Measurements from ENCODE around the gene CYTH1.

CYTH1 gene

GRCh38 chr17:78648293-78648692 lies 133.8 kb downstream of the CYTH1 start:
- DNase-seq (ENCODE audit: low read depth): no peak

DNA sequence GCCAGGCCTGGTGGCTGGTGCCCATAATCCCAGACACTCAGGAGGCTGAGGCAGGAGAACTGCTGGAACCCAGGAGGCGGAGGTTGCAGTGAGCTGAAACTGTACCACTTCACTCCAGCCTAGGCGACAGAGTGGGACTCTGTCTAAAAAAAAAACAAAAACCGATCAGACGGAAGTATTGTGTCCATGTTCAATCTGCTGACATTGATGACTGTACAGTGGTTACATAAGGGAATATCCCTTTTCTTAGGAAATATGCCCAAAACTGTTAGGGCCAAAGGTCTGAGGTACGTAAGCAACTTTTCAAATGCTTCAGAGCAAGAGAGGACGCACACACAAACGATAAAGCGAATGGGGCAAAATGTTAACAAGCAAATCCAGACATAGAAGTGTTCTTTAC lies 135.0 kb downstream of the CYTH1 start:
- DNase-seq (ENCODE audit: low read depth): no peak

GRCh38 chr17:78645421-78646295 lies 136.4 kb downstream of the CYTH1 start:
- peak; percentile 22 for DNase-seq (ENCODE audit: low read depth)

GRCh38 chr17:78644931-78645351 lies 137.1 kb downstream of the CYTH1 start:
- no peak for DNase-seq (ENCODE audit: low read depth)

DNA sequence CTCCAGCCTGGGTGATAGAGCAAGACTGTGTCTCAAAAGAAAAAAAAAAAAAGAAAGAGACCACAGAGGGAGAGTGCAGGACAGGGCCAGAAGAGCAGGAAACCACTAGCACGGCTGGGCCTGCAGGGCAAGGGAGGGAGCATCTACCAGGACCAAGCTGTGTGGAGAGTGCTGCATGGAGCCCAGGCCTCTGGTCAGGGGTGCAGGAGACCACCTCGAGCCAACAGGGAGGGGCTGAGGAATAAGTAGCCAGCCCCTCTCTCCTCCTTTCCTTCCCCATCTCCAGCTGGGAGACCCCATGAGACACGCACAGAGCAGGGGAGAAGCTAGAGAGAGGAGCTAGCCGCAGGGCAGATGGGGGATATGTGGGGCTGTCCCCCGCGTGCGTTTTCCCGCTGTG lies 137.8 kb downstream of the CYTH1 start:
- no peak for DNase-seq (ENCODE audit: low read depth)

- DNase-seq (ENCODE audit: low read depth): no peak
Observed at GRCh38 chr17:78643326-78643725, 138.7 kb downstream of the CYTH1 start.

- DNase-seq (ENCODE audit: low read depth): no peak
Observed at GRCh38 chr17:78642707-78643106, 139.4 kb downstream of the CYTH1 start.

- DNase-seq (ENCODE audit: low read depth): no peak
Observed at GRCh38 chr17:78641666-78642065, 140.4 kb downstream of the CYTH1 start.

DNA sequence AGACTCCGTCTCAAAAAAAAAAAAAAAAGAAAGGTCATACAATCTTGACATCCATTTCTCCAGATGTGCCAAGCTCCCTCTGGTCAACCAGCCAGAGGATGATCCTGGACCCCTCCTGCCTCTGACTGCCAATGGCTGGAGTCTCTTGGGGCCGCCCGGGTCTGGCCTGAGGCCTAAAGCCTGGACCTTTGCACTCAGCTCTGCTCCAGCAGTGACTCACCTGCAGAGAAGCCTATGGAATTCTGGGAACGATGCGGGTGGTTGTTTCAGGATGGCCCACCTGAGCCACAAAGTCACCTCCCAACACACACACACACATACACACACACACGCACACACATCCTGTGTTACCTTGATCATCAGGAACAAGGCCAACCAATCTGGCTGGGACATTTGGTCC lies 140.8 kb downstream of the CYTH1 start:
- no peak for DNase-seq (ENCODE audit: low read depth)

DNA sequence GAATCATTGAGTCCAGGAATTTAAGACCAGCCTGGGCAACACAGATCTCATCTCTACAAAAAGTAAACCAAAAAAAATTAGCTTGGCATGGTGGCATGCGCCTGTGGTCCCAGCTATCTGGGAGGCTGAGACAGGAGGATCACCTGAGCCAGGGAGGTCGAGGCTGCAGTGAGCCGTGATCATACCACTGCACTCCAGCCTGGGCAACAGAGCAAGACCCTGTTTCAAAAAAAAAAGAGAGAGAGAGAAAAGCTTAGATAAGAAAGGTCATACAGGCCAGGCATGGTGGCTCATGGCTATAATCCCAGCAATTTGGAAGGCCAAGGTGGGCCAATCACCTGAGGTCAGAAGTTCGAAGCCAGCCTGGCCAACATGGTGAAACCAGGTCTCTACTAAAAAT lies 141.4 kb downstream of the CYTH1 start:
- no peak for DNase-seq (ENCODE audit: low read depth)

DNA sequence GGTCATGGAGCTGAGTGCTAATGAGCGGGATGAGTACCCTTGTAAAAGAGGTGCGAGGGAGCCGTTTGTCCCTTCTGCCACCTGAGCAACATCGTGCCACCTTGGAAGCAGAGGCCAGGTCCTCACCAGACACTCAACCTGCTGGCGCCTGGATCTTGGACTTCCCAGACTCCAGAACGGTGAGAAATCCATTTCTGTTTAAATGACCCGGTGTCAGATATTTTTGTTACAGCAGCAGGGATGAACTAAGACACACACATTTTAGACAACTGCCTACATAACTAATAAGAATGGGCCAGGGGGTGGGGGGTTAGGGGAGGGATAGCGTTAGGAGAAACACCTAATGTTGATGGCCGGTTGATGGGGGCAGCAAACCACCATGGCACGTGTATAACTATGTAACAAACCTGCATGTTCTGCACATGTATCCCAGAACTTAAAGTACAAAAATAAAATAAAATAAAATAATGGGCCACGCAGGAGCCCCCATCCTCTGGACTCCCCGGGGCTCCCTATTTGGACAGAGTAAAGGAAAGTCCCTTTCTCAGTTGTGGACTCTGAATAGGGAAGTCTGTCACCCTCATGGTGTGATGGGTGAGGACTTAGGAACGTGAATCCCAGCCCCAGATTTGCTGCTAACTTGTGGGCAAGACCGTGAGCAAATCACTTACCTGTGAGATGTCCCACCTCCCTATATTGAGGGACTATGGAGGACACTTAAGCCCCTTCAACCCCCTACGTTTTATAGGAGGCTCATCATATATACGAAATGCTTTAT lies 144.2 kb downstream of the CYTH1 start:
- DNase-seq (ENCODE audit: low read depth): no peak

GRCh38 chr17:78637146-78637545 lies 144.9 kb downstream of the CYTH1 start:
- DNase-seq (ENCODE audit: low read depth): no peak

GRCh38 chr17:78634154-78634553 lies 147.9 kb downstream of the CYTH1 start:
- no peak for DNase-seq (ENCODE audit: low read depth)

DNA sequence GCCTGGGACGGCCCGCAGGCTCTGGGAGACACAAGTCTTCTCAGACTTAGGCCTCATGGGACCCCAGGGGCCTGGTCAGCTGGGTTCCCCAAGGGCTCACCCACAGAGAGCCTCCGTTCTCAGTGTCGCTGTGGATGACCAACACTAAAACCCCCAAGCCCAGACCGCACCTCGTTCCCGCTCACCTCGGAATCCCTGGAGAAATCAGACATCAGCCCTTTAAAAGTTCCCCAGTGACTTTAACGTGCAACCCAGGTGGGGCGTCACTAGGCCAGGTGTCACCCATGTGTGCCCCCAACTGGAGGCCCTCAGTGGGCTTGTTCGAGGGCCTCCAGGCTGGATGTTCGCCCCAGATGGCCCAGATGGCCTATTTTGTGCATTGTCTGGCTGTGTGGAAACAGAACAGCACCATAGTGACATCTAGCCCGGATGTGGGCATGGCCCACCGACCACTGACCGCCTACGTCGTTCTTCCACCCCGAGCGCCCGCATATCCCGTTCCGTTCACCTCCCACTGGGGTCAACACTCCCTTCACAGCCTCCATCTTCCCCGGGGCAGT lies 152.6 kb downstream of the CYTH1 start:
- no peak for DNase-seq (ENCODE audit: low read depth)

- no peak for DNase-seq (ENCODE audit: low read depth)
Observed at GRCh38 chr17:78628547-78629435, 153.3 kb downstream of the CYTH1 start.

- no peak for DNase-seq (ENCODE audit: low read depth)
Observed at GRCh38 chr17:78624324-78625151, 157.5 kb downstream of the CYTH1 start.

Measured in stimulated activated CD8-positive, alpha-beta memory T cell treated with anti-CD3 and anti-CD28 coated beads, Interleukin-12 subunit alpha, Interleukin-12 subunit beta, amount 100 ng/mL, for 1 hour (primary cell).